GM12874 (cell line): ENCODE measurements around the gene PLAC8.

ENCODE experiments used
- TF ChIP-seq, protein P1 (sequence below): IDR thresholded peaks from 2 replicates; pipeline ENCODE4 v1.5.1; 2011; ENCODE audit warnings: low read depth, mild to moderate bottlenecking, control low read depth, low read length, moderate library complexity; ENCODE audit not compliant: insufficient read depth

The PLAC8 gene

DNA sequence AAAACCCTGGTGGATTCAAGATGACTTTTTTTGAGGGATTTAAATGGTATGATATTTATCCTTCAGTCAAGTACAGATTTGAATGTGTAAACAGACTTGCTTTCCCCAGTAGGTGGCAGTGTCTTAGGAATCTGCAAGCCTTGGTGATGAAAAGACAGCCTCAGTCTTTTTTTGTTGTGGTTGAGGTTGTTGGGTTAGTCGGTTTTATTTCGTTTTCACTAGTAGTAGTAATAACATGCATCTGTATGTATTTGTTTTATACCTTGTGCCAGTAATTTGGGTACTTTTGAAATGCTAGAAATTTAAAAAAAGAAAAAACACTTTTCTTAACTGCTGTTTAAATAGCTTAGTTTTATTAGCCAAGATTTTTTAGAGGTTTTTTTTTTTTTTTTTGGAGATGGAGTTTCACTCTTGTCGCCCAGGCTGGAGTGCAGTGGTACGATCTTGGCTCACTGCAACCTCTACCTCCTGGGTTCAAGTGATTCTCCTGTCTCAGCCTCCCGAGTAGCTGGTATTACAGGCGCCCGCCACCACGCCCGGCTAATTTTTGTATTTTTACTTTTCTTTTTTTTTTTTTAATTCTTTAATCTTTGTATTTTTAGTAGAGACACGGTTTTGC lies 40.3 kb downstream of the PLAC8 start:
- TF ChIP-seq, protein P1, sequence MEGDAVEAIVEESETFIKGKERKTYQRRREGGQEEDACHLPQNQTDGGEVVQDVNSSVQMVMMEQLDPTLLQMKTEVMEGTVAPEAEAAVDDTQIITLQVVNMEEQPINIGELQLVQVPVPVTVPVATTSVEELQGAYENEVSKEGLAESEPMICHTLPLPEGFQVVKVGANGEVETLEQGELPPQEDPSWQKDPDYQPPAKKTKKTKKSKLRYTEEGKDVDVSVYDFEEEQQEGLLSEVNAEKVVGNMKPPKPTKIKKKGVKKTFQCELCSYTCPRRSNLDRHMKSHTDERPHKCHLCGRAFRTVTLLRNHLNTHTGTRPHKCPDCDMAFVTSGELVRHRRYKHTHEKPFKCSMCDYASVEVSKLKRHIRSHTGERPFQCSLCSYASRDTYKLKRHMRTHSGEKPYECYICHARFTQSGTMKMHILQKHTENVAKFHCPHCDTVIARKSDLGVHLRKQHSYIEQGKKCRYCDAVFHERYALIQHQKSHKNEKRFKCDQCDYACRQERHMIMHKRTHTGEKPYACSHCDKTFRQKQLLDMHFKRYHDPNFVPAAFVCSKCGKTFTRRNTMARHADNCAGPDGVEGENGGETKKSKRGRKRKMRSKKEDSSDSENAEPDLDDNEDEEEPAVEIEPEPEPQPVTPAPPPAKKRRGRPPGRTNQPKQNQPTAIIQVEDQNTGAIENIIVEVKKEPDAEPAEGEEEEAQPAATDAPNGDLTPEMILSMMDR, result peak; percentile 61

DNA sequence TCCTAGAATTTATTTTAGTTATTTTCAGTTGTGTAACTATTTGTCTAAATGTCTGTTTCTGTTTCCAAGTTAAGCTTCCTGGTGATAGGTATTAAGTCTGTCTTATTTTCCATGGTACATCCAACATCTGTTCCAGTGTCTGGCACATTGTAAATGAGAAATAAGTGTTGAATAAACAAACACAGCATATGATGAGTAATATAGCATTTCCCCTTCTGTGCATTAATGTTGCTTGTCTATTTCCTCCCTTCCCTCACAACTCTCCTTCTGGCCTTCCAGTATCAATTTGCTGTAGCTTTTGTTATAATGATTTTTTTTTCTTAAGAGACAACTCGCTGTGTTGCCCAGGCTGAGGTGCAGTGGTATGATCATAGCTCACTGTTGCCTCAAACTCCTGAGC lies 43.4 kb downstream of the PLAC8 start:
- TF ChIP-seq, protein P1, result no peak

DNA sequence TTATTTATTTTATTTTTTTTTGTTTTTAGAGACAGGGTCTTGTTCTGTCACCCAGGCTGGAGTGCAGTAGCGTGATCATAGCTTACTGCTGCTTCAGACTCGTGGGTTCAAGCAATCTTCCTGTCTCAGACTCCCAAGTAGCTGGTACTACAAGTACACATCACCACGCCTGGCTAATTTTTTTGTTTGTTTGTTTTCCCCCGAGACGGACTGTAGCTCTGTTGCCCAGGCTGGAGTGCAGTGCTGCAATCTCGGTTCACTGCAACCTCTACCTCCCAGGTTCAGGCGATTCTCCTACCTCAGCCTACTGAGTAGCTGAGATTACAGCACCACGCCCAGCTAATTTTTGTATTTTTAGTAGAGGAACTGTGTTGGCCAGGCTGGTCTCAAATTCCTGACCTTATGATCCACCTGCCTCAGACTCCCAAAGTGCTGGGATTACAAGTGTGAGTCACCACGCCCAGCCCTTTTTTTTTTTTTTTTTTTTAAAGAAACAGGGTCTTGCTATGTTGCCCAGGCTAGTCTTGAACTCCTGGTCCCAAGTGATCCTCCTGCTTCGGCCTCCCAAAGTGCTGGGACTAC lies 47.4 kb downstream of the PLAC8 start:
- TF ChIP-seq, protein P1, result no peak

DNA sequence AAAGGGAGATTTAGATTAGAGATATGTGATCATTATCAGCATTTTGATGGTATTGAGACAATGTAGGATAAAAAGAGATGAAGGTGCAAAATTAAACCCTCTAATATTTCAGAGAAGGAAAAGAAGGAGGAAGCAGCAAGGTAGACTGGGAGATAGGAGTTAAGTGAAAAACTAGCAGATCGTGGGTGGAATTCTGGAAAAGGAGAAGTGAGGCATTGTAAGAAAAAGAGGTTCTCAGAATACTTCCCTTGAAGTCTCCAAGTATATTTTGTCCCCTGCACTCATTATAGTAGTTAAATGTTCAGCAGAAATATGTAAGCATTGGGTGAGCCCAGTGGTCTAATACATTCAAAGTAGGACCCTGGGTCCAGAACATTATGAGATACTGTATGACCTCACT lies 49.3 kb downstream of the PLAC8 start:
- TF ChIP-seq, protein P1, result no peak

DNA sequence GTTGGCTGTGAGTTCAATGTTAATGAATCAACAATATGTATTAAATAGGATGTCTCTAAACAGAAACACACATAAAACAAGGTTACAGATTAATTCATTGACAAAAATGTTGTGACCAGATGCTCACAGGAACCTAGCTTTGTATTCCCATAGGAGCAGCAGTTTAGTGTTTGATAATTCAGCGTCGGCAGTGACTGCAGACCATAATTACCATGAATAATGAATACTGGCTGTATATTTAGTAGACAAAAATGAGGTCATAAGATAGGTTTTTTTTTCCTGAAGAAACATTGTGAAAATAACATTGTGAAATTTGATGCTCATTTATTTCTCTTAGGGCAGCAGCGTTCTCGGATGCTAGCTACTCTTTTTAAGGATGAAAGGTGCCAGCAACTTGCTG lies 51.8 kb downstream of the PLAC8 start:
- TF ChIP-seq, protein P1, result no peak

DNA sequence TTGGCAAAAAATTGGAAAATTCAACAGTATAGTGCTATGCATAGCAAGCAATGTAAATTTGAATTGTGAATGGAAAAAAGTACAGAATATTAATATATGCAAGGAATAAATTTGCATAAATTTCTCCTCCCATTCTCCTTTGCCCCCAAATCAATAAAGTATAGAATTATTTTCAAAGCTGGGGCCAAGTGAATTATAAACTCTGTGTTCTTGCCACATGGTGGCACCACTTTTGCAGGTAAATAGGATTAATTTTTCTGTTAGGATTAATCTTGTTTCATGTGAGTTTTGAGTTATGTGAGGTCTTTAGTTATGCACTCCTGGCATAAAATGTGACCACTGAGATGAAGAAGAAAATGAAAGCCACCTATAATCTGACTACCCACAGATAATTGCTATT lies 59.6 kb downstream of the PLAC8 start:
- TF ChIP-seq, protein P1, result 0 out of 2 replicates have a peak, but pooled peaks have one; percentile 14

DNA sequence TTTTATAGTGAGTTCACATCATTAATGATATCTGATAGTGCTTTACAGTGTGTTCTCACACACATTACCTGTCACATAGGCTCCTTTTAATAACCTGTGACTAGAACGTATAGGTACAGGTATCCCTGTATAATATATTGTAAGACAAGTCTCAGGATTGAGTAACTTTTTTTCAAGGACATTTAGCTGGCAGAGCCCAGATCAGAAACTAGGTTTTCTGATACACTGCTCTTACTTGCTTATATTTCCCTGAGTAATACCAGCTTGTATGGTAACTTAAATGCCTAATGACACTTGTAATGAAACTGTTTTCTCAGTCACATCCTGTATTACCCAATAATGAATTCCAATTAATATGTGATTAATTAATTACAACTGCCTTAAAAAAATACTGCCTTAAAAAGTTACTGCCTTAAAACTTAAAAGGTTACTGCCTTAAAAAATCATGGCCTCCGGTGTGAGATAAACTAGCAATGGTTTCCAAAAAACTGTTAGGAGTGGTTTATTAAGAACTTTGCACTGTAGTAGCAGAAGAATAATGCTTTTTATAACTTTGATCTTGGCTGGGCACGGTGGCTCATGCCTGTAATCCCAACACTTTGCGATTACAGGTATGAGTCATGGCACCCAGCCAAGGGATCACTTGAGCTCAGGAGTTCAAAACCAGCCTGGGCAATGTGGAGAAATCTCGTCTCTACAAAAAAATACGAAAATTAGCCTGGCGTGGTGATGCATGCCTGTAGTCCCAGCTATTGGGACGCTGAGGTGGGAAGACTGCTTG lies 67.6 kb downstream of the PLAC8 start:
- TF ChIP-seq, protein P1, result no peak
